ENCODE data around the gene HUNK.
"Not testable (repeated sequence)": the region's sequence is repeated elsewhere in the genome, so short reads cannot be mapped to it uniquely, and the experiment has no call there.

HUNK gene

DNA sequence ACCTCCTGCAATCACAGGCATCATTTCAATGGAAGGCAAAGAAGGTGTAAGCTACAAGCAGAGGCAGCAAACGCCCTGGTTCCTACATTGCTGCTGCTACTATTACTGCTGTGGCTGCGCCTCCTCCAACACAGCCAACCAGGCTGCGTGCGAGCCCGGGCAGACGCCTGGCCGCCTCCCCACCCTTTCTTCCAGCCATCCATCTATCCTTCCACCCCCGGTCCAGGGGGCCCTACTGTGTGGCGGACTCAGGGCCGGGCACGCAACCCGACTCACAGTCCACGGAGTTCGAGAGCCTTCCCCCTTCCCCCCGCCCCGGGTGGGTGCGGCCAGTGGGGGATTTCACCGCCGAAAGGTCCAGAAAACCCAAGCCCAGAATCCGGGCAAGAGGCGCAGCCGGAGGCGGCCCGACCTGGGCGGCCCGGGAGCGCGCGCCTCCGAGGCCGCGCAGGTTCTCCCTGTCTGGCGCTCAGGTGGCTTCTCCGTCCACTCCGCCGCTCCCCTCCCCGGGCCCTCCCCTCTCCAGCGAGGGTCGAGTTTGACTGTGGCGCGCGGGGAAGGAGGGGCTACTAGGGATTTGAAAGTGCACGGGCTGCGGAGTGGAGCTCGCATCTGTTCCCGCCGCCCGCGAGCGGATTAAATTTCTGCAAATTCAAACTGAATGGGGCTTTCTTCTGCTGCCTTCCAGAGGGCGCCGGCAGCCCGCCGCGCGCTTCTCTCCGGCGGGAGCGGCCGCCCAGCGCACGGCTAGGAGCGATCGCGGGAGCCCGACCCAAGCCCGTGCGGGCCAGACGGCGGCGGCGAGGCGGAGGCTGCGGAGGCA, at the start of gene HUNK:
HUNK (plus strand) TSS at position 569 of the 823 bp plus-strand sequence. CDS start 655 bp downstream, outside the sequence.
- FAIRE-seq = no peak

DNA sequence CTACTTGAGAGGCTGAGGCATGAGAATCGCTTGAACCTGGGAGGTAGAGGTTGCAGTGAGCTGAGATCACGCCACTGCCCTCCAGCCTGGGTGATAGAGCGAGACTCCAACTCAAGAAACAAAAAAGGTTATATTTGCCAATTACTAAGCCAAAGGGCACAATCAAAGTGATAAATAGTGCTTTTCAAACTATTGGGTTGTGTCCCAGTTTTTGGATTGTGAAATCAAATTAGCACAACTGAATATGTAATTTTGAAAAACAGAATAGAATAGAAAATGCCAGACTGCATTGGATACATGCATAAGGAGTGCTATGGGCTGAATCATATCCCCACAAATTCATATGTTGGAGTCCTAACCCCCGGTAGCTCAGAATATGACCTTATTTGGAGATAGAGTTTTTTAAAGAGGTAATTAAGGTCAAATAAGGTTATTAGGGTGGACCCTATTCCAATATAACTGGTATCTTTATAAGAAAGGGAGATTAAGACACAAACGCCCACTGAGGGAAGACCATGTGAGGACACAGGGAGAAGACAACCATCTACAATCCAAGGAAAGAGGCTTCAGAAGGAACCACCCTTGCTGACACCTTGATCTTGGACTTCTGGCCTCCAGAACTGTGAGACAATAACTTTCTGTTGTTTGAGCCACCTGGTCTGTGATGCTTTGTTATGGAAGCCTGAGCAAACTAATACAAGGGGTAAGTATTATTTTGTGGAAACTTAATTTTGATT, 42.9 kb upstream of the HUNK start:
- no peak for FAIRE-seq

DNA sequence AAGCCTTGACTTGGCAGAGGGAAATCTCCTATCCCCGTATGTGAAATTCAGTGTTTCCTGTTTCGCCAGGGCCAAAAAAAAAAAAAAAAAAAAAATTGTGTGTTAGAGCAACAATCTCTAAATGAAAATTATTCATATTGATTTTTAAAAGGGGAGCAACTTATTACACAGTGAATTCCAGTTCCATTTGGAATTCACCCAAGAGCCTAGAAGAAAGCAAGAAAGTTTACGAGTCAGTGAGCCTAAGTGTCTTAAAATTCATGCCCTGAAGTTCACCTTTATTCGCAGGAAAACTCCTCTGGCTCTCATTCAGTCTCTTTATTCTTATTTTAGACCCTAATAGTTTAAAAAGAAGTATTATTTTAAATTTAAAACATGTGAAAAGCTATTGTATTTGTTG, 42.1 kb upstream of the HUNK start:
- no peak for FAIRE-seq

- no peak for FAIRE-seq
Measured at GRCh38 chr21:31837041-31837440, 35.8 kb upstream of the HUNK start.

- no peak for FAIRE-seq
Measured at GRCh38 chr21:31837618-31838390, 35.0 kb upstream of the HUNK start.

GRCh38 chr21:31838586-31839355, 34.0 kb upstream of the HUNK start:
- FAIRE-seq = no peak

- no peak for FAIRE-seq
Measured at GRCh38 chr21:31844206-31844605, 28.6 kb upstream of the HUNK start.

GRCh38 chr21:31845151-31845729, 27.6 kb upstream of the HUNK start:
- FAIRE-seq = no peak

DNA sequence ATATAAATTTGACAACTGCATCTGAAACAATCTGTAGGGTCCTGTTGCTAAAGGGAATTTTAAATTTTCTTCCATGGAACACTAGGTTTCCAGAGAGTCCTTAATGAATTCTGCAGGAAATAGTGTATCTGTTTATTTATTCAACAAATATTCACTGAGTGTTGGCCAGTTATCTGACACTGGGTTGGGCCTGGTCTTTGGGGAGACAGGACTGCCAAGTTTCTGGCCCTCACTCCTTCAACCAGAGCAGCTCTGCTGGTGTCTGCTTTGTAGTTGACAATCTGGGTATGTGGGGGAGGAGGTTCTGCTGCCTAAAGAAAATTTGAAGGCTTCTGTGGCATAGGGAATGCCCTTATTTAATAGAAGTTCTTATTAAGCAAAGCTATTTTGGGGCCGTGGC, 26.1 kb upstream of the HUNK start:
- FAIRE-seq = no peak

DNA sequence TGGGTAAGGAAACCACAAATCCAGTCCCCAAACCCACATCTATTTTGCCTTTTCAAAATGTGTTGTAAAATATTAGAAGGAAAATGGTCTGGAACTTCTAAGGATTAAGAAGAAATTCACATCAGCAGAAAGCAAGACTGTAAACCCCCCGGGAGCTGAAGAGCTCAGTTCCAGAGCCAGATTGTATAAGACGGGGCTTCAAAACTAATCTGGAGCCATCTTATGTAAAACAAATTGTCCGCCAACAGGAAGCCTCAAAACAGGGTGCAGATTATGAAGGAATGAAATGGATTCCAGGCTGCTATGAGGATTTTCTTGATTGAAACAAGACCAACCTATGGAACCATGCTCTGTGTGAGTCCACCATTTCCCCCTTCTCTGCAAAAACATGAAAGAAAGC, 25.1 kb upstream of the HUNK start:
- FAIRE-seq = no peak

DNA sequence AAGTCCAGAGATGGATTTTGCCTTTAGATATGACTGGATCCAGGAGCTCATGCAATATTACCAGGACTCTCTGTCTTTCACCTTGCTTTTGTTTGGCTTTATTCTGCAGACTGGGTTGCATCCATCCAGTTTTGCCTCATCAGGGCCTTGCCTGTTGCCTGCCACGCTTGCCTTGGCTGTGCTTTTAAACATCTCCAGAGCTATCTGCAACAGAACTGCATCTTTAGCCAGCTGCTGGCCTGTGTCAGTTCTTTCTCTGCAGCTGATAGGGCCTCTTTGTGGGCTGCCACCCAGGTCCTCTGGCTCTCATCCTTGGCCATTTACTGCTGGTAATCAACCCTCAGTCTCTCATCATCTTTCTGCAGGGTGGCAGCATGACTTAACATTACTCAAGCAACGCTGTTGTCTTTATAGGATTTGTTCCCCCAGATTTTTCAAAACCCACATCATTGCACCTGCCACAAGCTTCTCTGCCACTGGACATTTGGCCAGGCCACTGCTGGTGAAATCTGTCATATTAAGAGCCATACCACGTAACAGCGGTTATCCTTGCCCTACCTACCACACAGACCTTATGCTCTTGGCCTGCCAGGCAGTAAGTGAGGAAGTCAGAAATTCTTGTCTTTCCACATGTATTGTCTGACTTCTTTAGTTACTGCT, 24.4 kb upstream of the HUNK start:
- no peak for FAIRE-seq

DNA sequence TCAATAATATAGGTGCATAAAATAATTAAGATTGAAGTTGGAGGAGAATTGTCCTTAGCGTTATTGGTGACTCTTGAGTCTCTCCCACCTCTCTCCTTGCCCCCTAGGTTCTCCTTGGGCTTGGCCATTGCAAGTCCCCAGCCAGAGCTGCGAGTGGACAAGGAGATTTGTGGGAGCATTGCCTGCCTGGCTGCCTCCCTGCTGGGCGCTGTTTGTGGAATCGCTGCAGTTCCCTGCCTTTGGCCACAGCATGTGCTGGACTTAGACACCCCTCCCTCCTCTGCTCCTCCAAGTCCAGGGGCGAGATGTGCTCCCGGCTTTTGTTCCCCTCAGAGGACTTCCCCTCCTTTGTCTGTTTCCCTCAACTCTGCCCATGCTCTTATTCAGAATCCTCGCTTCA, 21.9 kb upstream of the HUNK start:
- FAIRE-seq = no peak

GRCh38 chr21:31855180-31855579, 17.6 kb upstream of the HUNK start:
- no peak for FAIRE-seq

GRCh38 chr21:31857096-31857495, 15.7 kb upstream of the HUNK start:
- no peak for FAIRE-seq

- FAIRE-seq = not testable (repeated sequence)
Measured at GRCh38 chr21:31857631-31858030, 15.2 kb upstream of the HUNK start.

GRCh38 chr21:31860851-31861250, 12.0 kb upstream of the HUNK start:
- no peak for FAIRE-seq

- no peak for FAIRE-seq
Measured at GRCh38 chr21:31862078-31862477, 10.7 kb upstream of the HUNK start.

GRCh38 chr21:31865429-31865970, 7.3 kb upstream of the HUNK start:
- FAIRE-seq = no peak

DNA sequence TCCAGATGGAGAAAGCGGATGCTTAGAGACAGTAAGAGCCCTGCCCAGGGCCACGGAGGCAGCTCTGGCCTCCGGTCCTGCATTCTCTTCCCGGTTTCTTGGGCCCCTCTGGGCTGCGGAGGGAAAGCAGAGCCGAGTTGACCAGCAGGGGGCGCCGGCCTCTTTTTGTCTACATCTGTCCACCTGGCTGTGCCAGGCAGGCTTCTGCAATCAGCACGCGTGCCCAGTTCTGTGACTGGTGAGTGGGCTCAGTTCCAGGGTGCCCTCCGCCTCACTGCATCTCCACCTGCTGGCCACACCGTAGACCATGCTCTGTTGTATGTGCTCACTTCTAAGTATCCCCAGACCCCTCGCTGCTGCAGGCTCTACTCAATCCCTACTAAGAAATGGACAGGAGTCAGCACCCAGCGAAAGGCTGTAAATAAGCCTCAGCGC, 6.7 kb upstream of the HUNK start:
- no peak for FAIRE-seq

DNA sequence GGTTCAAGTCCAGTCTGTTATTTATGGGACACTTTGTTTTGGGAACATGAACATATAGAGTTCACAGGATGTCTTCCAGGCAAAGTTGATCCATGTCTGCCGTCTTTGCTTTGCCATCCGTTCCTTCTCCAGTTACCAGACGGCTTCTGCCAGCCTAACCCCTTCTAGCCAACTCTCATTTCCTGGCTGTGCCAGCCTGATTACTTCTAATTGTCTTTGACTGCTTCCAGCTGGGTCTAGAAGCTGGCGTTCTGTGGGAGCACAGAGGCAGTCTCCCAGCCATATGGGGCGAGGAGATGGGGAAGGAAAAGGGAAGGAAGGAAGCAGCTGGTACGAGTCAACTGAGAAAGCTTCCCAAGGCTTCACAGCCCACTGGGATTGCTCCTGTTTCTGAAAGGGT, 3.1 kb upstream of the HUNK start:
- no peak for FAIRE-seq

DNA sequence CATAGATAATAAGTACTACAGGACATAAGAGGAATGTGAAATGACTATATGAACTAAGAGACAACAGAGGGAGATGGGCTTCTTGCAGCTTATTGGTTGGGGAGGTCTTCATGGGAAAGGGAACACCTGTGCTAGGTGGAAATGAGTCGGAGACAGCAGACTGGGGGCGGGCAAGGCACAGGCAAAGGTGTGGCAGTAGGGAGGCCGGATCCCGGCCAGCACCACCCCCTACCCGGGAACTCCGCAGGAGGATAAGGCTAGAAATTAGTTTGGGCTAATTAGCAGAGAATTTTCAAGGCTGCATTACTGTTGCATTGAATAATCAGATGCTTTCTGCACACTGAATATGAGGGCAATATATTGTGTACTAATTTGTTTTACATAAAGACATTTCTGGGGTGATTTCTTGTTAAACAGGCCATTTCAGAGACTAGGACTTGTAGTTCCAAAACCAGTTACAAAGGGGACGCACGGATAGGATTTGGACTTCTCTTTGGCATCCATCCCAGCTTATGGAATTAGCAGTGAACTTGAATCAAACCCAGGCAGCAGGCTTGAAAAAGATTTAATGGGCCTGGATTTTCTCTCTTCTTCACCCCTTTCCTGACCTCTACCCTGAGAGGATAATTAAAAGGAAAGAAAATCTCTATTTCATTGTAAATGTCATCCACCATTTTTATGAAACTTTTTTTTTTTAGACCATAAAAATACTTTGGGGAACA, 2.2 kb upstream of the HUNK start:
- no peak for FAIRE-seq
